H54 (cell line): ENCODE data around the gene MCOLN1.

ENCODE experiments used
- DNase-seq: peaks from one replicate; pipeline ENCODE4 v3.0.0; 2011; ENCODE audit warnings: low spot score, mixed read lengths; ENCODE audit not compliant: insufficient read length
- FAIRE-seq: peaks from 3 replicates; lab custom pipeline; 2011; peaks lifted over from hg19 to GRCh38; lab: Jason Lieb, UNC
- POLR2A ChIP-seq: IDR thresholded peaks from 2 replicates; pipeline ENCODE4 v1.6.1; 2011; ENCODE audit warnings: low read depth, mild to moderate bottlenecking, low read length

MCOLN1 gene

GRCh38 chr19:7489609-7490044 lies 32.8 kb upstream of the MCOLN1 start:
- no peak for FAIRE-seq
- no peak for DNase-seq
- no peak for TF ChIP-seq POLR2A

DNA sequence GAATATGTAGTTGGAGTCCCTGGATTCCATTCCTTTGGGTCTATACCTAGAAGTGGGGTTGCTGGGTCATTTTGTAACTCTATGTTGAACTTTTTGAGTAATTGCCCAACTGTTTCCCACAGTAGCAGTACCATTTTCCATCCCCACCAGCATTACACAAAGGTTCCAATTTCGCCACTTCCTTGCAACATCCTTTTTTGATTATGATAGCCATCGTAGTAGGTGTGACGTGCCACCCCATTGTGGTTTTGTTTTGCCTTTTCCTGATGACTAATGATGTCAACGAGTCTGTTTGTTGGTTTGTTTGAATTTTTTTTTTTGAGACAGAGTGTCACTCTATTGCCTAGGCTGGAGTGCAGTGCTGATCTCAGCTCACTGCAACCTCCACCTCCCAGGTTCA lies 30.3 kb upstream of the MCOLN1 start:
- DNase-seq (no peak), FAIRE-seq (no peak)
- no peak for TF ChIP-seq POLR2A

DNA sequence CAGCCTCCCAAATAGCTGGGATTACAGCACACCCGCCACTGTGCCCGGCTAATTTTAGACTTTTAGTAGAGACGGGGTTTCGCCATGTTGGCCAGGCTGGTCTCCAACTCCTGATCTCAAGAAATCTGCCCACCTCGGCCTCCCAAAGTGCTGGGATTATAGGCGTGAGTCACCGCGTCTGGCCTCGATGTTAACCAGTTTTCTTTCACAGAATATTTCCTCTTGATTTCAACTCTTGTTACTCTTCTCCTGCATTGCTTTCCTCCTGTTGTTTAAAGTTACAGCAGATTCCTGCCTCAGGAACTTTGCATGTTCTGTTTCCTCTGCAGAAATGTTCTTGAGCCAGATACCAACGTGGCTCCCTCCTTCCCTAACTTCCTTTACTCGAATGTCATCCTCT lies 29.9 kb upstream of the MCOLN1 start:
- TF ChIP-seq POLR2A = no peak
- DNase-seq (no peak), FAIRE-seq (no peak)

DNA sequence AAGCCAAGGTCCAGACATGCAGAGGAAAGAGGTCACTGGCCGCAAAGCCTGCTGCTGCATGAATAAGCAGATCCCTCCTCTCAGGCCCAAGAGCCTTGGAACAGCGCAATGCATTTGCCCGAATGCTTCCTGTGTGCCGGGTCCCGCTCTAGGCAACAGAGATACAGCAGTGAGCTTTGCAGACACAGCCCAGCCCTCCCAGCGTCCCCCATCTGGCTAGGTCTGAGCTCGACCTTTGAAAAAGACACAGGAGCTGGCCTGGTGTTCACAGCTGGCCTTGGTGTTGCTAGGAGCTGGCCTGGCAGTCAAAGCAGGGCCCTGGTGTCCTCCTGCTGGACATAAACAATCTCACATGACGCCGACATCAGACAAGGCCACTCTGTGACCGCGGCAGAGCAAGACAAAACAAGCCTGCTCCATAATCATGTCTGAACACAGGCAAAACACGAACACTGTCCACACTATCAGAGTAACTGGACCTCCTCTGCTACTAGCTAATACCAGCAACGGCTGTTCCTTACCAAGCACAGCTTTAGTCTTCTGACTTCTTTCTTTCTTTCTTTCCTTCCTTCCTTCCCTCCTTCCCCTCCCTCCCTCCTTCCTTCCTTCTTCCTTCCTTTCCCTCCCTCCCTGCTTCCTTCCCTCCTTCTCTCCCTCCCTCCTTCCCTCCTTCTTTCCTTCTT lies 27.9 kb upstream of the MCOLN1 start:
- FAIRE-seq (no peak), DNase-seq (no peak)
- TF ChIP-seq POLR2A = no peak

- DNase-seq = no peak
- no peak for TF ChIP-seq POLR2A
- no peak for FAIRE-seq
Observed at GRCh38 chr19:7497292-7497691, 25.1 kb upstream of the MCOLN1 start.

- FAIRE-seq = no peak
- no peak for TF ChIP-seq POLR2A
Observed at GRCh38 chr19:7500811-7501450, 21.5 kb upstream of the MCOLN1 start.

GRCh38 chr19:7502552-7502951 lies 19.9 kb upstream of the MCOLN1 start:
- no peak for DNase-seq
- FAIRE-seq = no peak
- no peak for TF ChIP-seq POLR2A

More at GRCh38 chr19:7500811-7501450, 21.5 kb upstream of the MCOLN1 start:
- no peak for DNase-seq

DNA sequence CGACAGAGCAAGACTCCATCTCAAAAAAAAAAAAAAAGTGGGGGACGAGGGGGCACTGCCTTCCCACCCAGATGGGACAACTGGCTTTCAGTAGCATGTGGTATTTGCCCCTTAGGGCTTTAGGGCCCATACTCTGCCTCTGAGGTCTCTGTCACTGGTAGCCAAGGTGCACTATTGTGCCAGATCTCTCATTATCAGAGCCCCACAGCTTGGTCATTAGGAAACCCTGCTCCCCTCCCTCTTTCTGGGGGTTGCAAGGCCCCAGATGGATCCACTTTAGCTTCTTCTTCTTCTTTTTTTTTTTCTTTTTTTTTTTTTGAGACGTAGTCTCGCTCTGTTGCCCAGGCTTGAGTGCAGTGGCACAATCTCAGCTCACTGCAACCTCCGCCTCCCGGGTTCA lies 17.7 kb upstream of the MCOLN1 start:
- DNase-seq = no peak
- FAIRE-seq = no peak
- TF ChIP-seq POLR2A = no peak

DNA sequence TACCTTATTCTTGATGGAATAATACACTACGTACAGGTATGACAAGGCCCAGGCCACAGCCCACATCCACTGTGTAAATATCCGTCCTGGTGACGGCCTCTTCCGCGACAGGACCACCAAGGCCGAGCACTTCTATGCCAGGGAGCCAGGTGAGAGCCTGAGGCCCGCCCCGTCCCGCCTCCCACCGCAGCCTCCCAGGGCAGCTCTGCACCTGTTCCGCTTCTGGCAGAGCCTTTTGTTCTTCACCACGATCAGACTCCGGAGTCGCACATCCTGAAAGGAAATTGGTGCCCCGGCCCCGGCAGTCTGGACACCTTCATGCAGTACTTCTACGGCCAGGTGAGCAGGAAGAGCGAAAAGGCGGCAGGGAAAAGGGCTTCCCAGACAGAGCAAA lies 17.1 kb upstream of the MCOLN1 start:
- no peak for TF ChIP-seq POLR2A
- FAIRE-seq = no peak
- no peak for DNase-seq

GRCh38 chr19:7505682-7506384 lies 16.6 kb upstream of the MCOLN1 start:
- DNase-seq = peak; percentile 84

GRCh38 chr19:7506385-7507328 lies 15.8 kb upstream of the MCOLN1 start:
- no peak for TF ChIP-seq POLR2A
- FAIRE-seq = peak; percentile 89
- DNase-seq = peak; percentile 90

More at GRCh38 chr19:7505682-7506384, 16.6 kb upstream of the MCOLN1 start:
- no peak for TF ChIP-seq POLR2A
- FAIRE-seq = no peak

- TF ChIP-seq POLR2A = no peak; the same call in 1 of the 2 replicates
- FAIRE-seq = peak; percentile 92
- peak; percentile 96 for DNase-seq
Observed at GRCh38 chr19:7507884-7508283, 14.5 kb upstream of the MCOLN1 start.

DNA sequence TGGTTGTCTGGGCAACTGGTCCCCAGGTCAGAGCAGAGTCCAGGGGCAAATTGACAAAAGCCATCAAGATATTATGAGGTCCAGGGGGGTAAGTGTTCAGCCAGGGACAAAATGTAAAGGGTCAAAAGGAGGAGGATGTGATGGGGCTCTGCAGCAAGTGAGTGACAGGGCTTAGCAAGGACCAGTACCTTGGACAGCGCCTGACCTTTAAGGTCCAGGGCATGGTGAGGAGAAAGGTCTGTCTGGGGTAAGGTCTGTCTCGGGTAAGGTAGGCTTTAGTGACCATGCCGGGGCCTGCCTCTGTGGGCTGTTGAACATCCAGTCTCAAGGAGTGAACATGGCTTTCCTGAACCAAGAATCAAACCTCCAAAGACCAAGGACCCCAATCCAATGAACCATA lies 12.8 kb upstream of the MCOLN1 start:
- DNase-seq (no peak), FAIRE-seq (no peak)
- no peak for TF ChIP-seq POLR2A
